ENCODE data around the gene CACNA1E.

The CACNA1E gene

DNA sequence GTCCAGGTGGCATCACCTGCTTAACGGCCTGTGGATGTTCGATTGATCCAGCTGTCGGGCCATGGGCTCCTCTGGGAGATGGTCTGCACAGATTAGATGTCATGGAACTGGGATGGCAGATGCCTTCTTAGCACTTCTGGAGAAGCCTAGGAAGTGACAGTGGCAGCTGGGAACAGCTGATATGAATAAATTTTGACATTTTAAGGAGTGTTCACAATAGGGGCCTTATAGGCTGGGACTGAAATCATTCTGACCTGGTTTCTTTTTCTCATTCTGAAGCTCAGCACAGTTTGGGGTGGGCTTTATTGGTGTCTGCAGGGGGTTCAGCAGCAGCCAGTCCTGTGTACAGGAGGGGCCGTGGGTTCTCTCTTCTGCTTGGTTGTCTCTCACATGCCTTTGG lies 175.3 kb downstream of the CACNA1E start:
- Histone ChIP-seq H3K4me3 (ENCODE audit: low read depth in 1 of 5, low read length in 5 of 5) (no peak overlapping the region), H3K9ac (ENCODE audit: low read length in 5 of 5) (no peak overlapping the region), H3K4me1 (ENCODE audit: control insufficient read depth in 5 of 5, insufficient read depth in 5 of 5, low read length in 5 of 5) (no peaks in the 10 kb centered on the region), H3K9me3 (ENCODE audit: control insufficient read depth in 5 of 5, low read length in 5 of 5) (no peaks in the 10 kb centered on the region), H3K36me3 (ENCODE audit: control insufficient read depth in 5 of 5, insufficient read depth in 5 of 5, low read length in 5 of 5) (no peaks in the 10 kb centered on the region), H3K27me3 (ENCODE audit: control insufficient read depth in 5 of 5, insufficient read depth in 4 of 5, low read length in 5 of 5) (peaks cover 0 to 8% (median 3%) of the 10 kb centered on the region in 5 donors), H3K27ac (ENCODE audit: low read depth, low read length) (no peak overlapping the region)

DNA sequence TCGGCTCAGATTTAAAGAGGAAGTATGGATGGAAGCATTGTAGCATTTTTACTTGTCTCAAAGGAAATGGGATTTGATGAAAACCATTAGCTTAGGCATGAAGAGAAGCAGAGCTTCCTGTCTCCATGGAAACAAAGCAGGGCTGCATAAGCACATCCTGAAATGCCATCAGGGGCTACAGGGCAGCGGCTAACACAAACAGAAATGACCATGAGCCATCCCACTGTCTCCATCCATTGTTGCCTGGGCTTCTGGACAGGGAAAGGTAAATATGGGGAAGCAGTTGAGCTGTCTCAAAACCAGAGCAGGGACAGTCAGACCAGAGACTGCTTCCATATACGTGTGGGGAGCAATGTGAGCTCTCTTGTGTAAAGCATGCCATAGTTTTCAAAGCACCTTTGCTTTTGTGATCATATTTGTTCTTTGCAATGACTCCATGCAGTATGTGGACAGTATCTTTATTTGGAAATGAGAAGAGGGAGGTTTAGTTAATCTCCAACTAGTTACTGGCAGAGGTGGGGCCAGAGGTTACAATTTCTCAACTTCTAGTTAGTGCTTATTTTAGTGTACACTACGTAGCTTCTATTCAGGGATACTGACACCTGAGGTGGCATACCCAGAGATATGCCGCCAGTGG lies 176.1 kb downstream of the CACNA1E start:
- peaks cover 0 to 8% (median 3%) of the 10 kb centered on the region in 5 donors for H3K27me3 ChIP-seq (ENCODE audit: control insufficient read depth in 5 of 5, insufficient read depth in 4 of 5, low read length in 5 of 5)
- no peak overlapping the region for H3K4me3 ChIP-seq (ENCODE audit: low read depth in 1 of 5, low read length in 5 of 5)
- H3K9ac ChIP-seq (ENCODE audit: low read length in 5 of 5) = no peak overlapping the region
- H3K9me3 ChIP-seq (ENCODE audit: control insufficient read depth in 5 of 5, low read length in 5 of 5) = no peaks in the 10 kb centered on the region
- no peaks in the 10 kb centered on the region for H3K4me1 ChIP-seq (ENCODE audit: control insufficient read depth in 5 of 5, insufficient read depth in 5 of 5, low read length in 5 of 5)
- H3K27ac ChIP-seq (ENCODE audit: low read depth, low read length) = no peak overlapping the region
- H3K36me3 ChIP-seq (ENCODE audit: control insufficient read depth in 5 of 5, insufficient read depth in 5 of 5, low read length in 5 of 5) = no peaks in the 10 kb centered on the region

DNA sequence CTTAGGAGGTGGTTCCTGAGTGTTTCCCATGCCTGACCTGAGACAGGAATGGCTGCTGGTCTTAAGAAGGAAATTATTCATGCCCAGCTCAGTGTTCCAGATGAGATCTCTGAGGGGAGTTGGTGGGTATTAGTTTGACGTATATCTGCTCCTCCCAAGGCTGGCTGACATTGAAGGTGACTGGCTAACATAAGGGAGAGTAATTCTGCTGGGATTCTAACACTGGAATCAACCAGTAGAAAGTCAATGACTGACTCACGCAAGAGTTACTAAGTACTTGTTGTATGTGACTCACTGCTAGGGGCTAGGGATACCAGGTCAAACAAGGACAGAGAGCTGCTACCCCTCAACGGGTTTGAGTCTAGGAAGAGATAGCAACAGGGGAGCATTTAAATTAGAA lies 177.3 kb downstream of the CACNA1E start:
- Histone ChIP-seq H3K4me3 (ENCODE audit: low read depth in 1 of 5, low read length in 5 of 5) (no peak overlapping the region), H3K9me3 (ENCODE audit: control insufficient read depth in 5 of 5, low read length in 5 of 5) (no peaks in the 10 kb centered on the region), H3K27ac (ENCODE audit: low read depth, low read length) (no peak overlapping the region), H3K36me3 (ENCODE audit: control insufficient read depth in 5 of 5, insufficient read depth in 5 of 5, low read length in 5 of 5) (no peaks in the 10 kb centered on the region), H3K27me3 (ENCODE audit: control insufficient read depth in 5 of 5, insufficient read depth in 4 of 5, low read length in 5 of 5) (peaks cover 0 to 8% (median 3%) of the 10 kb centered on the region in 5 donors), H3K9ac (ENCODE audit: low read length in 5 of 5) (no peak overlapping the region), H3K4me1 (ENCODE audit: control insufficient read depth in 5 of 5, insufficient read depth in 5 of 5, low read length in 5 of 5) (no peaks in the 10 kb centered on the region)

DNA sequence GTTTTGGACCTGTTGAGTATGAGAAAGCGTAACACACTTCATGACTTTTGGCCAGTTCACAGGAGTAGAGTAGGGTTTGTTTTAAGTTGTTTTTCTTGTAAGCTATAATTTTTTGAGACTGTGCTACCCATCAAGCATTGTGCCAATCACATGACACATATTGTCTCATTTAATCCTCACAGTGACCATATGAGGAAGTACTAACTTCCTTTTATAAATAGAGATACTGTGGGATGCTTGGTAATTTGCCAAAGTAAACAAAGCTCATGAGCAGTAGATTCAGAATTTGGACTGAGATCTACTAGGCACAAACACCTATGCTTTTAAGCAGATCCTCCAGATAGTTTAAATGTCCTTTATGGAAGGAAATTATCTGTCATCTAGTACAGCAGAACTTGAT lies 178.3 kb downstream of the CACNA1E start:
- Histone ChIP-seq H3K9me3 (ENCODE audit: control insufficient read depth in 5 of 5, low read length in 5 of 5) (no peaks in the 10 kb centered on the region), H3K9ac (ENCODE audit: low read length in 5 of 5) (no peak overlapping the region), H3K27me3 (ENCODE audit: control insufficient read depth in 5 of 5, insufficient read depth in 4 of 5, low read length in 5 of 5) (peaks cover 0 to 8% (median 3%) of the 10 kb centered on the region in 5 donors), H3K4me3 (ENCODE audit: low read depth in 1 of 5, low read length in 5 of 5) (no peak overlapping the region), H3K4me1 (ENCODE audit: control insufficient read depth in 5 of 5, insufficient read depth in 5 of 5, low read length in 5 of 5) (no peaks in the 10 kb centered on the region), H3K27ac (ENCODE audit: low read depth, low read length) (no peak overlapping the region), H3K36me3 (ENCODE audit: control insufficient read depth in 5 of 5, insufficient read depth in 5 of 5, low read length in 5 of 5) (no peaks in the 10 kb centered on the region)

DNA sequence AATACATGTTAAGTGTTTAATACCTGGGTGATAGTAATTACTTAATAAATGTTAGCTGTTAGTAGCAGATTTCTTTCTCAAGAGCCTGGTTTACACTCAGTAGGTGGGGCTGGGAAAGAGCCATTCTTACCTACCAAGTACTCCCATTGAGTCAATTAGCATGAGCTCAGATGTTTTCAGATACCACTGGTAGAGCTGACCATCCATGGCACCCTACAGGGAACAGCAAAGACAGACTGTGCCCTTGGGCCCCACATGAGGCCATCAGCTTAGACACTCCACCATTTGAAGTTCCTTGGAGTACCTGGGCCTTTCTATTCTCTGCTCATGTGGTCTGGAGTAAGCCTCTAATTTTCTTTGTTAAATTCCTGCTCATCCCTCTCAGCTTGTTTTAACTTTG lies 179.3 kb downstream of the CACNA1E start:
- Histone ChIP-seq H3K4me1 (ENCODE audit: control insufficient read depth in 5 of 5, insufficient read depth in 5 of 5, low read length in 5 of 5) (no peaks in the 10 kb centered on the region), H3K27ac (ENCODE audit: low read depth, low read length) (no peak overlapping the region)

DNA sequence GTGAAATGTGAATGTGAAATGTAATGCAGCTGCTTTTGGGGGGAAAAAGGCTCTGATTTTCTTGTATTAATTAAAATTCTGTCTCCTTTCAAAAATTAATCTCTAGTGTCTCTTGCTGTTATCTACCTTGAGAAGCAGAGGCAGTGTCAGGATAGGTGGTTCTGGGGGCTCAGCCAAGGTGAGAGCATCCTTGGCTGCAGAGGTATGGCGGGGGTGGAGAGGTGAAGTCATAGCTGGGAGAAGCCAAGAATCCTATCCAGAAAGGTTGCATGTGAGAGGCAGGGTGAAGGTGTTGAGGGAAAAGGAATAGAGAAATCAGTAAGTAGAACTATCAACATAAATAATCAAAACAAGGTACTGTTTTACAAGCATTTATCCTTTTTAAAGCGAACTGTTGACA lies 181.2 kb downstream of the CACNA1E start:
- Histone ChIP-seq H3K27ac (ENCODE audit: low read depth, low read length) (no peak overlapping the region), H3K9me3 (ENCODE audit: control insufficient read depth in 5 of 5, low read length in 5 of 5) (no peaks in the 10 kb centered on the region), H3K4me3 (ENCODE audit: low read depth in 1 of 5, low read length in 5 of 5) (no peak overlapping the region)

More for the DNA sequence above, 179.3 kb downstream of the CACNA1E start:
- Histone ChIP-seq H3K36me3 (ENCODE audit: control insufficient read depth in 5 of 5, insufficient read depth in 5 of 5, low read length in 5 of 5) (no peaks in the 10 kb centered on the region), H3K27me3 (ENCODE audit: control insufficient read depth in 5 of 5, insufficient read depth in 4 of 5, low read length in 5 of 5) (peaks cover 0 to 8% (median 3%) of the 10 kb centered on the region in 5 donors), H3K4me3 (ENCODE audit: low read depth in 1 of 5, low read length in 5 of 5) (no peak overlapping the region), H3K9me3 (ENCODE audit: control insufficient read depth in 5 of 5, low read length in 5 of 5) (no peaks in the 10 kb centered on the region), H3K9ac (ENCODE audit: low read length in 5 of 5) (no peak overlapping the region)

DNA sequence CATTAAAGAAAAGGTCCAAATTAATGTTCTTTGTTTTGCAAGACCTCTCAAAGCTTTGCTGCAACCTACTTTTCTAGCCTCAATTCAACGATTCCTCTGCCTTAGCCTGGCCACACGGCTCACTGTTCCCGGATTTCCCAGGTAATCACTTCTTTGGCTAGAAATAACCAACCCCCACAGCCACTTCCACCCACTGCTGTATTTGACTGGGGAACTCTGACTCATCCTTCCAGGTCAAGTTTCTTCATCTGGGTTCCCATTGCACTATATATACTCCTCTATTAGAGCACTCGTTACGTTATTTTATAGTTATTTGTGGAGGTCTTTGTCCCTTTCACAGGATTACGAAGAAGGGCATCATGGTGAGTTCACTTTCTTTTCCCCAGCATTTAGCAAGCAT lies 185.9 kb downstream of the CACNA1E start:
- no peaks in the 10 kb centered on the region for H3K9me3 ChIP-seq (ENCODE audit: control insufficient read depth in 5 of 5, low read length in 5 of 5)

More for the DNA sequence above, 181.2 kb downstream of the CACNA1E start:
- peaks cover 0 to 3% (median 2%) of the 10 kb centered on the region in 5 donors for H3K27me3 ChIP-seq (ENCODE audit: control insufficient read depth in 5 of 5, insufficient read depth in 4 of 5, low read length in 5 of 5)
- no peaks in the 10 kb centered on the region for H3K36me3 ChIP-seq (ENCODE audit: control insufficient read depth in 5 of 5, insufficient read depth in 5 of 5, low read length in 5 of 5)
- no peak overlapping the region for H3K9ac ChIP-seq (ENCODE audit: low read length in 5 of 5)
- no peaks in the 10 kb centered on the region for H3K4me1 ChIP-seq (ENCODE audit: control insufficient read depth in 5 of 5, insufficient read depth in 5 of 5, low read length in 5 of 5)

DNA sequence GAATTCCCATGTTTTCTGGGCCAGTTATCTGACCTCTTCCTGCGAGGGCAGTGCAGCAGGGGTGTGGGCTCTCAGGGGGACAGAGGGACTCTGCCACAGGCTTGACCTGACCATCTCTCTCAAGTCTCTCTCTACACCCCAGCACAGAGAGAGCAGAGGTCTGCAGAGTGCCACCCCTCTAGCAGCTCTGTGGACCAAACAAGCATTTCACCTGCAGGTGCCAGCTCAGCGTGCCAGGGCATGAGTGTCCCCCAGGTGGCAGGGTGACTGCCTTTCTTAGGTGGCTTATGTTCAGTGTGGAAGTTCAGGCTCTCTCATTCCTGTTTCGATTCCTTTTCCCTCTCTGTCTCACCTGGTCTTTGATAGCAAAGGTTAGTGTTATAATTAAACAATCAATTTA lies 191.3 kb downstream of the CACNA1E start:
- Histone ChIP-seq H3K4me3 (ENCODE audit: low read depth in 1 of 5, low read length in 5 of 5) (no peak overlapping the region), H3K4me1 (ENCODE audit: control insufficient read depth in 5 of 5, insufficient read depth in 5 of 5, low read length in 5 of 5) (no peaks in the 10 kb centered on the region), H3K27ac (ENCODE audit: low read depth, low read length) (no peak overlapping the region), H3K27me3 (ENCODE audit: control insufficient read depth in 5 of 5, insufficient read depth in 4 of 5, low read length in 5 of 5) (peaks cover 0 to 14% (median 10%) of the 10 kb centered on the region in 5 donors), H3K36me3 (ENCODE audit: control insufficient read depth in 5 of 5, insufficient read depth in 5 of 5, low read length in 5 of 5) (no peaks in the 10 kb centered on the region), H3K9ac (ENCODE audit: low read length in 5 of 5) (no peak overlapping the region), H3K9me3 (ENCODE audit: control insufficient read depth in 5 of 5, low read length in 5 of 5) (no peaks in the 10 kb centered on the region)

More for the DNA sequence above, 185.9 kb downstream of the CACNA1E start:
- no peak overlapping the region for H3K27ac ChIP-seq (ENCODE audit: low read depth, low read length)
- H3K4me3 ChIP-seq (ENCODE audit: low read depth in 1 of 5, low read length in 5 of 5) = no peak overlapping the region
- H3K4me1 ChIP-seq (ENCODE audit: control insufficient read depth in 5 of 5, insufficient read depth in 5 of 5, low read length in 5 of 5) = no peaks in the 10 kb centered on the region
- H3K9ac ChIP-seq (ENCODE audit: low read length in 5 of 5) = peak overlapping the region in 1 of 5 donors; percentile 3
- H3K27me3 ChIP-seq (ENCODE audit: control insufficient read depth in 5 of 5, insufficient read depth in 4 of 5, low read length in 5 of 5) = peaks cover 0 to 10% (median 6%) of the 10 kb centered on the region in 5 donors
- H3K36me3 ChIP-seq (ENCODE audit: control insufficient read depth in 5 of 5, insufficient read depth in 5 of 5, low read length in 5 of 5) = no peaks in the 10 kb centered on the region

DNA sequence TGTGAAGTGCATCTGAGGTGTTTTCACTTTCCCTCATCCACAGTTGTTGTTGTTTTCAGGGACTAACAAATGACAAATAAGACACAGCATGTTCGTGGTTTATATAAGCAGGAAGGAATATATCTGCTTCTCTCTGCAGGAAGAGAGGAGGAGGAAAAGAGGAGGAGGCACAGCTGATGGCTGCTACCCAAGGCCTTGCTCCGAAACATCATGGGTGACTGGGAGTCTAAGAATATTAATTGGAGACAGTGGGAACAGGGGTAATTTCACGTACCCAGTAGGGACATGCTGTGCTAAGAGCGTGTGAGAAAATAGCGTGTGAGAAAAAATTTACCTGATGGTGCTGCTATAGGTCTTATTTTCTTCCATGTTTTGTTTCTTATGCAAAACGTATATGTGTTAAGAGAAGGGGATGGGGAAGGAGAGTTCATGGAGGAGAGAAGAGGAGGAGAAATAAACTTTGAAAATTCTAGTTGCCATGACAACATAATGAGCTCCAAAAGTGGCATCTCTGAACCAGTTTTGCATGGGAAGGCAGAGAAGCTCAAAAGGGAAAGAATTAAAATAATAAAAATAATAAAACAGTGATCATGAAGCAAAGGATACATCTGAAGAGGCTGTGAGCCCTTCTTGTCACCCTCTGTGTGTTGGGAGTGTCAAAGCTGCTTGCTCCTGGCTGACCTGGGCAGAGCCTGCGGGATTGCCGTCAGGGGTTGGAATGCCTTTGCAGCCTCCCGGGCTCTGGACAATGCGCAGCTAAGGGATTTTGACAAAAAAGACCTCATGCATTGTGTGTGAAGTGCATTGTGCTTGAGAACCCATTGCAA lies 192.0 kb downstream of the CACNA1E start:
- no peak overlapping the region for H3K4me3 ChIP-seq (ENCODE audit: low read depth in 1 of 5, low read length in 5 of 5)
- no peak overlapping the region for H3K9ac ChIP-seq (ENCODE audit: low read length in 5 of 5)
- no peak overlapping the region for H3K27ac ChIP-seq (ENCODE audit: low read depth, low read length)
- H3K27me3 ChIP-seq (ENCODE audit: control insufficient read depth in 5 of 5, insufficient read depth in 4 of 5, low read length in 5 of 5) = peaks cover 0 to 14% (median 10%) of the 10 kb centered on the region in 5 donors
- no peaks in the 10 kb centered on the region for H3K9me3 ChIP-seq (ENCODE audit: control insufficient read depth in 5 of 5, low read length in 5 of 5)
- no peaks in the 10 kb centered on the region for H3K4me1 ChIP-seq (ENCODE audit: control insufficient read depth in 5 of 5, insufficient read depth in 5 of 5, low read length in 5 of 5)
- no peaks in the 10 kb centered on the region for H3K36me3 ChIP-seq (ENCODE audit: control insufficient read depth in 5 of 5, insufficient read depth in 5 of 5, low read length in 5 of 5)

DNA sequence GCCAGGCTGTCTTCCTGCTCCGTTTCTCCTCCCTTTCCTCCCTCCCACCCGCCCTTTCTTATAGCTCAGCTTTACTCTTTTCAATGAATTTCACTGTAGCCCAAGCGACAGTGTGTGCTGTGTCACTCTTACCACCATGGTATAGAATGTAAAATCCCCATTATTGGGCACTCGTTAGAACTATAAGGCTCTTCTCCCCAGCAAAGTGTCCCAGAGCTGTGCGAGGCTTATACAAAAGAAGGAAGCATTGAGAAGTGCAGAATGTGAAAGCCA lies 192.5 kb downstream of the CACNA1E start:
- H3K27ac ChIP-seq (ENCODE audit: low read depth, low read length) = no peak overlapping the region
- H3K36me3 ChIP-seq (ENCODE audit: control insufficient read depth in 5 of 5, insufficient read depth in 5 of 5, low read length in 5 of 5) = no peaks in the 10 kb centered on the region
- no peaks in the 10 kb centered on the region for H3K9me3 ChIP-seq (ENCODE audit: control insufficient read depth in 5 of 5, low read length in 5 of 5)
- no peak overlapping the region for H3K4me3 ChIP-seq (ENCODE audit: low read depth in 1 of 5, low read length in 5 of 5)
- H3K27me3 ChIP-seq (ENCODE audit: control insufficient read depth in 5 of 5, insufficient read depth in 4 of 5, low read length in 5 of 5) = peaks cover 0 to 15% (median 10%) of the 10 kb centered on the region in 5 donors
- H3K9ac ChIP-seq (ENCODE audit: low read length in 5 of 5) = no peak overlapping the region
- H3K4me1 ChIP-seq (ENCODE audit: control insufficient read depth in 5 of 5, insufficient read depth in 5 of 5, low read length in 5 of 5) = no peaks in the 10 kb centered on the region

Data from subcutaneous abdominal adipose tissue (tissue), 5 donors.